Esophagus muscularis mucosa (tissue), 4 donors: Measurements from ENCODE around the gene ATP6AP2. TPM values are rescaled to one million over a fixed set of nuclear protein-coding genes. Genes with fewer than 3 reads are reported as not detected.
"Not testable (repeated sequence)": the region's sequence is repeated elsewhere in the genome, so short reads cannot be mapped to it uniquely, and the experiment has no call there.

ENCODE experiments used
- DNase-seq: peaks from one replicate; pipeline ENCODE4 v3.0.0-alpha.2; 2017; ENCODE audit errors: extremely low spot score
- H3K27ac ChIP-seq, 4 donors: fragments of 200-600 bp; sonication (generic); replicated peaks in 1 of 4; 1 replicate in 3 of 4; 2 replicates in 1 of 4; pipeline ENCODE4 v1.5.1; 2016 to 2019; ENCODE audit warnings: mild to moderate bottlenecking in 1 of 4
- H3K27me3 ChIP-seq, 4 donors: fragments of 200-600 bp; sonication (generic); one replicate each; pipeline versions ENCODE4 v1.5.1 to v1.6.0; 2016 to 2019
- H3K36me3 ChIP-seq, 4 donors: fragments of 200-600 bp; sonication (generic); one replicate each; pipeline ENCODE4 v1.5.1; 2016 to 2019
- H3K4me1 ChIP-seq, 4 donors: fragments of 200-600 bp; sonication (generic); one replicate each; pipeline ENCODE4 v1.5.1; 2016 to 2019
- H3K4me3 ChIP-seq, 4 donors: fragments of 200-600 bp; sonication (generic); 1 replicate in 2 of 4; 2 replicates in 2 of 4; pipeline ENCODE4 v1.5.1; 2016 to 2019; ENCODE audit warnings: mild to moderate bottlenecking in 4 of 4, moderate library complexity in 1 of 4
- H3K9me3 ChIP-seq, 4 donors: fragments of 200-600 bp; sonication (generic); 1 replicate in 3 of 4; 2 replicates in 1 of 4; pipeline ENCODE4 v1.5.1; 2016 to 2019
- CTCF ChIP-seq, 3 experiments: fragments of 200-600 bp in 2 of 3; fragments of 450-650 bp in 1 of 3; sonication (generic) in 2 of 3; IDR thresholded peaks; one replicate each; pipeline ENCODE4 v1.5.1; 2017 to 2019; ENCODE audit warnings: antibody characterized with exemption in 3 of 3, mild to moderate bottlenecking in 2 of 3, moderate library complexity in 1 of 3
- EP300 ChIP-seq: sonication (generic); formaldehyde crosslinking; IDR thresholded peaks from one replicate; pipeline ENCODE4 v1.6.1; 2017; ENCODE audit warnings: antibody characterized with exemption
- POLR2A ChIP-seq: fragments of 450-650 bp; IDR thresholded peaks from one replicate; pipeline ENCODE4 v1.6.1; 2017; ENCODE audit warnings: antibody characterized with exemption, moderate library complexity, mild to moderate bottlenecking, low read depth
- POLR2AphosphoS5 ChIP-seq, 2 donors: sonication (generic); formaldehyde crosslinking; IDR thresholded peaks; one replicate each; pipeline ENCODE4 v1.6.1; 2017; ENCODE audit warnings: antibody characterized with exemption in 2 of 2
- WGBS: methylation state at CpG from one replicate; pipeline ENCODE4 v1.1.5; 2018; 5-methylcytosine and 5-hydroxymethylcytosine counted together
- intact Hi-C: fragments of 100-400 bp; cut with DNase I; formaldehyde crosslinking; loops from one replicate; pipeline ENCODE4 v1.15.1; 2023
- total RNA-seq, 4 donors: library from RNA; depleted of rRNA; stranded (reverse); fragments of >200 nt; gene quantifications; one replicate each; pipeline versions ENCODE4 v1.1.0 to v1.2.1, GENCODE V29; 2016

The ATP6AP2 gene
- total RNA-seq, 4 donors from 2014 or later, result 76.4 to 105 (median 93.3) TPM

GRCh38 chrX:40558590-40558989 lies 22.2 kb upstream of the ATP6AP2 start:
- 92% methylated on average over 4 of the region's 4 CpGs for WGBS
- Histone ChIP-seq H3K9me3 (no peaks in the 10 kb centered on the region), H3K36me3 (no peaks in the 10 kb centered on the region), H3K27me3 (peaks cover 0 to 8% (median 0%) of the 10 kb centered on the region in 4 donors), H3K27ac (no peak overlapping the region), H3K4me1 (no peaks in the 10 kb centered on the region), H3K4me3 (no peak overlapping the region)
- intact Hi-C loops, result no loop called here
- no peak for TF ChIP-seq POLR2A
- TF ChIP-seq POLR2AphosphoS5 (IDR thresholded peaks at IDR 0.05), result no peak
- no peak for TF ChIP-seq CTCF (IDR thresholded peaks at IDR 0.05)
- no peak for TF ChIP-seq EP300
- DNase-seq, result no peak

- no peaks in the 10 kb centered on the region for H3K27me3 ChIP-seq
- intact Hi-C loops, result no loop called here
Measured at GRCh38 chrX:40563784-40564183, 17.0 kb upstream of the ATP6AP2 start.

GRCh38 chrX:40564447-40564846 lies 16.3 kb upstream of the ATP6AP2 start:
- 70% methylated on average over 4 of the region's 4 CpGs for WGBS
- Histone ChIP-seq H3K27me3 (no peaks in the 10 kb centered on the region), H3K4me3 (no peak overlapping the region), H3K4me1 (no peaks in the 10 kb centered on the region), H3K9me3 (no peaks in the 10 kb centered on the region), H3K36me3 (no peaks in the 10 kb centered on the region), H3K27ac (no peak overlapping the region)
- intact Hi-C loops, result no loop called here
- no peak for DNase-seq
- no peak for TF ChIP-seq EP300
- no peak for TF ChIP-seq POLR2A
- TF ChIP-seq CTCF (IDR thresholded peaks at IDR 0.05), result no peak
- no peak for TF ChIP-seq POLR2AphosphoS5 (IDR thresholded peaks at IDR 0.05)

More at GRCh38 chrX:40563784-40564183, 17.0 kb upstream of the ATP6AP2 start:
- Histone ChIP-seq H3K4me1 (no peaks in the 10 kb centered on the region), H3K9me3 (no peaks in the 10 kb centered on the region), H3K27ac (no peak overlapping the region), H3K36me3 (no peaks in the 10 kb centered on the region), H3K4me3 (no peak overlapping the region)
- TF ChIP-seq EP300 (no peak), POLR2A (no peak), CTCF (IDR thresholded peaks at IDR 0.05) (no peak), POLR2AphosphoS5 (IDR thresholded peaks at IDR 0.05) (no peak)
- no CpG with 5 or more reads among the region's 10 CpGs for WGBS
- DNase-seq, result no peak

- no peak overlapping the region for H3K27ac ChIP-seq
- 68% methylated on average over 8 of the region's 10 CpGs for WGBS
- no peaks in the 10 kb centered on the region for H3K36me3 ChIP-seq
- no peak overlapping the region for H3K4me3 ChIP-seq
- H3K9me3 ChIP-seq, result no peaks in the 10 kb centered on the region
- no peaks in the 10 kb centered on the region for H3K27me3 ChIP-seq
- DNase-seq, result no peak
- TF ChIP-seq POLR2AphosphoS5 (IDR thresholded peaks at IDR 0.05) (no peak), POLR2A (no peak), EP300 (no peak), CTCF (IDR thresholded peaks at IDR 0.05) (no peak)
- intact Hi-C loops, result no loop called here
- no peaks in the 10 kb centered on the region for H3K4me1 ChIP-seq
Measured at GRCh38 chrX:40570346-40571093, 10.2 kb upstream of the ATP6AP2 start.

- H3K27ac ChIP-seq, H3K4me3 ChIP-seq, H3K4me1 ChIP-seq, intact Hi-C loops, H3K9me3 ChIP-seq, H3K27me3 ChIP-seq, DNase-seq, H3K36me3 ChIP-seq: not testable (repeated sequence)
- 70% methylated on average over 5 of the region's 5 CpGs for WGBS
Measured at GRCh38 chrX:40571164-40571563, 9.6 kb upstream of the ATP6AP2 start.
